ENCODE data around the gene LILRB4. TPM values are rescaled to one million over a fixed set of nuclear protein-coding genes. Genes with fewer than 3 reads are reported as not detected.
"Not testable (repeated sequence)": the region's sequence is repeated elsewhere in the genome, so short reads cannot be mapped to it uniquely, and the experiment has no call there.

Gene LILRB4
- total RNA-seq, 2 experiments from 2014 or later = 1.7 to 2.5 TPM

- DNase-seq = no peak
- H3K9me3 Mint-ChIP-seq = no peaks in the 10 kb centered on the region
- no peaks in the 10 kb centered on the region for H3K4me1 Mint-ChIP-seq
- H3K27me3 Mint-ChIP-seq = peaks cover 5% of the 10 kb centered on the region
- no peak overlapping the region for H3K4me3 Mint-ChIP-seq
- ATAC-seq (ENCODE audit: low read depth) = no peak
- no peak overlapping the region for H3K27ac Mint-ChIP-seq
- POLR2A ChIA-PET = no interaction called here
- H3K36me3 Mint-ChIP-seq = no peaks in the 10 kb centered on the region
Measured at GRCh38 chr19:54660964-54661363, 1.8 kb upstream of the LILRB4 start.

GRCh38 chr19:54661846-54662481 is 821 bp upstream of the LILRB4 start:
- Mint-ChIP-seq H3K9me3 (no peaks in the 10 kb centered on the region), H3K36me3 (no peaks in the 10 kb centered on the region), H3K4me3 (no peak overlapping the region), H3K27me3 (no peaks in the 10 kb centered on the region), H3K27ac (no peak overlapping the region), H3K4me1 (no peaks in the 10 kb centered on the region)
- ATAC-seq (ENCODE audit: low read depth) (no peak), DNase-seq (no peak)
- POLR2A ChIA-PET = no interaction called here

GRCh38 chr19:54665530-54665929 is 2.7 kb downstream of the LILRB4 start:
- Mint-ChIP-seq H3K27ac (no peak overlapping the region), H3K4me1 (no peaks in the 10 kb centered on the region), H3K4me3 (no peak overlapping the region), H3K36me3 (no peaks in the 10 kb centered on the region), H3K27me3 (no peaks in the 10 kb centered on the region), H3K9me3 (peaks cover 1% of the 10 kb centered on the region)
- no peak for DNase-seq
- ATAC-seq (ENCODE audit: low read depth) = no peak
- POLR2A ChIA-PET = no interaction called here

GRCh38 chr19:54667217-54667616 is 4.4 kb downstream of the LILRB4 start:
- ATAC-seq (ENCODE audit: low read depth) = no peak
- H3K4me3 Mint-ChIP-seq = no peak overlapping the region
- no peaks in the 10 kb centered on the region for H3K36me3 Mint-ChIP-seq
- H3K27ac Mint-ChIP-seq = no peak overlapping the region
- peaks cover 1% of the 10 kb centered on the region for H3K9me3 Mint-ChIP-seq
- no peak for DNase-seq
- no peaks in the 10 kb centered on the region for H3K27me3 Mint-ChIP-seq
- POLR2A ChIA-PET = no interaction called here
- H3K4me1 Mint-ChIP-seq = no peaks in the 10 kb centered on the region

- Mint-ChIP-seq H3K27ac (no peak overlapping the region), H3K27me3 (peaks cover 3% of the 10 kb centered on the region), H3K4me3 (no peak overlapping the region), H3K4me1 (no peaks in the 10 kb centered on the region), H3K36me3 (no peaks in the 10 kb centered on the region), H3K9me3 (peaks cover 1% of the 10 kb centered on the region)
- ATAC-seq (ENCODE audit: low read depth) (no peak), DNase-seq (no peak)
- POLR2A ChIA-PET = no interaction called here
Measured at GRCh38 chr19:54668353-54668752, 5.6 kb downstream of the LILRB4 start.

- no peak overlapping the region for H3K4me3 Mint-ChIP-seq
- peaks cover 6% of the 10 kb centered on the region for H3K27me3 Mint-ChIP-seq
- H3K36me3 Mint-ChIP-seq = no peaks in the 10 kb centered on the region
- H3K4me1 Mint-ChIP-seq = peaks cover 4% of the 10 kb centered on the region
- peaks cover 1% of the 10 kb centered on the region for H3K9me3 Mint-ChIP-seq
- DNase-seq (no peak), ATAC-seq (ENCODE audit: low read depth) (no peak)
- POLR2A ChIA-PET = interaction anchor here (0.6 kb wide), 1 partner anchor 975 kb away, joined by 3 read pairs; no protein-coding TSS in a partner anchor
- H3K27ac Mint-ChIP-seq = no peak overlapping the region
Measured at GRCh38 chr19:54670576-54671357, 8.0 kb downstream of the LILRB4 start.

- ATAC-seq (ENCODE audit: low read depth) (no peak), DNase-seq (no peak)
- Mint-ChIP-seq H3K36me3 (no peaks in the 10 kb centered on the region), H3K4me1 (peaks cover 4% of the 10 kb centered on the region), H3K27me3 (peaks cover 8% of the 10 kb centered on the region), H3K27ac (no peak overlapping the region), H3K4me3 (no peak overlapping the region), H3K9me3 (peaks cover 1% of the 10 kb centered on the region)
- POLR2A ChIA-PET = interaction anchor here (0.7 kb wide), 1 partner anchor 301 kb away, joined by 3 read pairs; no protein-coding TSS in a partner anchor
Measured at GRCh38 chr19:54673222-54673621, 10.4 kb downstream of the LILRB4 start.

GRCh38 chr19:54674021-54674617 is 11.3 kb downstream of the LILRB4 start:
- Mint-ChIP-seq H3K27ac (no peak overlapping the region), H3K4me3 (no peak overlapping the region), H3K4me1 (peaks cover 4% of the 10 kb centered on the region), H3K27me3 (peaks cover 8% of the 10 kb centered on the region), H3K9me3 (no peaks in the 10 kb centered on the region), H3K36me3 (no peaks in the 10 kb centered on the region)
- POLR2A ChIA-PET = interaction anchor here (0.6 to 0.7 kb wide), 2 partner anchors 264 to 399 kb away, joined by 3 to 5 read pairs; no protein-coding TSS in a partner anchor
- DNase-seq (no peak), ATAC-seq (ENCODE audit: low read depth) (no peak)

GRCh38 chr19:54676210-54676834 is 13.5 kb downstream of the LILRB4 start:
- H3K9me3 Mint-ChIP-seq; ATAC-seq (ENCODE audit: low read depth); DNase-seq; H3K4me1 Mint-ChIP-seq; H3K36me3 Mint-ChIP-seq; H3K4me3 Mint-ChIP-seq; H3K27ac Mint-ChIP-seq; POLR2A ChIA-PET: not testable (repeated sequence)
- H3K27me3 Mint-ChIP-seq = peaks cover 14% of the 10 kb centered on the region

GRCh38 chr19:54677217-54677616 is 14.4 kb downstream of the LILRB4 start:
- DNase-seq = no peak
- Mint-ChIP-seq H3K27me3 (peaks cover 14% of the 10 kb centered on the region), H3K9me3 (no peaks in the 10 kb centered on the region), H3K36me3 (no peaks in the 10 kb centered on the region), H3K4me3 (no peak overlapping the region), H3K4me1 (peaks cover 4% of the 10 kb centered on the region), H3K27ac (no peak overlapping the region)
- no peak for ATAC-seq (ENCODE audit: low read depth)
- POLR2A ChIA-PET = no interaction called here

GRCh38 chr19:54681596-54681995 is 18.8 kb downstream of the LILRB4 start:
- H3K4me1 Mint-ChIP-seq; H3K9me3 Mint-ChIP-seq; H3K36me3 Mint-ChIP-seq; H3K27ac Mint-ChIP-seq; H3K4me3 Mint-ChIP-seq; H3K27me3 Mint-ChIP-seq; ATAC-seq (ENCODE audit: low read depth); DNase-seq; POLR2A ChIA-PET: not testable (repeated sequence)

- POLR2A ChIA-PET = no interaction called here
- ATAC-seq (ENCODE audit: low read depth) = no peak
- no peaks in the 10 kb centered on the region for H3K9me3 Mint-ChIP-seq
Measured at GRCh38 chr19:54682306-54682856, 19.6 kb downstream of the LILRB4 start.

GRCh38 chr19:54684527-54684926 is 21.7 kb downstream of the LILRB4 start:
- peaks cover 16% of the 10 kb centered on the region for H3K27me3 Mint-ChIP-seq
- POLR2A ChIA-PET = interaction anchor here (0.7 kb wide), 1 partner anchor 19 kb away, joined by 3 read pairs; no protein-coding TSS in a partner anchor
- H3K4me1 Mint-ChIP-seq = no peaks in the 10 kb centered on the region
- ATAC-seq (ENCODE audit: low read depth) (no peak), DNase-seq (no peak)
- H3K9me3 Mint-ChIP-seq = no peaks in the 10 kb centered on the region
- no peak overlapping the region for H3K27ac Mint-ChIP-seq
- H3K4me3 Mint-ChIP-seq = no peak overlapping the region
- no peaks in the 10 kb centered on the region for H3K36me3 Mint-ChIP-seq

More at GRCh38 chr19:54682306-54682856, 19.6 kb downstream of the LILRB4 start:
- no peaks in the 10 kb centered on the region for H3K36me3 Mint-ChIP-seq
- H3K4me1 Mint-ChIP-seq = no peaks in the 10 kb centered on the region
- no peak overlapping the region for H3K4me3 Mint-ChIP-seq
- peaks cover 13% of the 10 kb centered on the region for H3K27me3 Mint-ChIP-seq
- no peak for DNase-seq
- H3K27ac Mint-ChIP-seq = no peak overlapping the region
